SK-N-SH (cell line): Measurements from ENCODE around the gene DCLK1. TPM values are rescaled to one million over a fixed set of nuclear protein-coding genes. Genes with fewer than 3 reads are reported as not detected.

Source experiments
- CTCF ChIA-PET: fragments of 300-600, 350-600 bp; formaldehyde crosslinking; extraction: SDS; loops from one replicate; lab custom pipeline; 2021; lab: Yijun Ruan, JAX
- POLR2A ChIA-PET: fragments of 350-600 bp; sonication (Branson Sonifier 250); formaldehyde crosslinking; extraction: SDS; loops from one replicate; lab custom pipeline; 2020; ENCODE audit warnings: antibody characterized with exemption, inconsistent platforms; lab: Yijun Ruan, JAX
- DNase-seq: peaks from one replicate; pipeline ENCODE4 v3.0.0; 2012
- H2AFZ ChIP-seq: fragments of 200-600 bp; sonication (generic); 2 replicates; pipeline ENCODE4 v1.8.1; 2016; ENCODE audit warnings: antibody characterized with exemption, mild to moderate bottlenecking, low read depth
- H3F3A ChIP-seq: fragments of 200-600 bp; sonication (generic); replicated peaks from 2 replicates; pipeline ENCODE3; 2016; ENCODE audit warnings: antibody characterized with exemption, mild to moderate bottlenecking; ENCODE audit not compliant: insufficient read depth
- H3K27ac ChIP-seq, 2 experiments: fragments of 200-500 bp in 1 of 2; fragments of 200-600 bp in 1 of 2; sonication (Bioruptor generic) in 1 of 2; sonication (generic), shearing (Covaris generic) in 1 of 2; 2 replicates each; pipeline versions ENCODE4 v1.5.1 to v1.6.1; 2014 to 2016; ENCODE audit warnings: low read depth in 2 of 2, inconsistent platforms in 1 of 2, low read length in 1 of 2, mild to moderate bottlenecking in 1 of 2, mixed read lengths in 1 of 2
- H3K27me3 ChIP-seq: fragments of 200-600 bp; sonication (generic), shearing (Covaris generic); 2 replicates; pipeline ENCODE4 v1.6.1; 2016; ENCODE audit warnings: mixed run types; ENCODE audit not compliant: insufficient read depth
- H3K36me3 ChIP-seq, 2 experiments: fragments of 200-500 bp in 1 of 2; fragments of 200-600 bp in 1 of 2; sonication (Bioruptor generic) in 1 of 2; sonication (generic) in 1 of 2; replicated peaks in 1 of 2; 2 replicates each; pipeline versions ENCODE3 to v1.5.1; 2014 to 2016; ENCODE audit warnings: low read length in 1 of 2, mild to moderate bottlenecking in 1 of 2; ENCODE audit not compliant: insufficient read depth in 2 of 2, control insufficient read depth in 1 of 2
- H3K4me1 ChIP-seq, 2 experiments: fragments of 200-500 bp in 1 of 2; fragments of 200-600 bp in 1 of 2; sonication (Bioruptor generic) in 1 of 2; sonication (generic), shearing (Covaris generic) in 1 of 2; 2 replicates each; pipeline versions ENCODE4 v1.5.1 to v1.6.1; 2014 to 2016; ENCODE audit warnings: low read depth in 1 of 2, low read length in 1 of 2, mixed run types in 1 of 2; ENCODE audit not compliant: insufficient read depth in 2 of 2, control insufficient read depth in 1 of 2
- H3K4me2 ChIP-seq: fragments of 200-600 bp; sonication (generic), shearing (Covaris generic); 2 replicates; pipeline ENCODE4 v1.6.1; 2017; ENCODE audit warnings: mixed run types
- H3K4me3 ChIP-seq, 2 experiments: fragments of 200-500 bp in 1 of 2; fragments of 200-600 bp in 1 of 2; sonication (Bioruptor generic) in 1 of 2; sonication (generic), shearing (Covaris generic) in 1 of 2; 2 replicates each; pipeline versions ENCODE4 v1.5.1 to v1.8.1; 2014 to 2016; ENCODE audit warnings: low read depth in 2 of 2, inconsistent platforms in 1 of 2, low read length in 1 of 2, mild to moderate bottlenecking in 1 of 2, mixed read lengths in 1 of 2, moderate library complexity in 1 of 2
- H3K79me2 ChIP-seq: fragments of 200-600 bp; sonication (generic); 2 replicates; pipeline ENCODE4 v1.8.1; 2017; ENCODE audit warnings: mild to moderate bottlenecking; ENCODE audit not compliant: insufficient read depth
- H3K9ac ChIP-seq: fragments of 200-600 bp; sonication (generic); 2 replicates; pipeline ENCODE4 v1.6.1; 2017; ENCODE audit warnings: mixed run types
- H3K9me2 ChIP-seq: fragments of 200-600 bp; sonication (generic); 2 replicates; pipeline ENCODE4 v1.6.1; 2017; ENCODE audit warnings: mixed run types
- H3K9me3 ChIP-seq: fragments of 200-600 bp; sonication (generic); 2 replicates; pipeline ENCODE4 v1.6.1; 2017; ENCODE audit warnings: mixed run types, mild to moderate bottlenecking, moderate library complexity
- H4K20me1 ChIP-seq: fragments of 200-600 bp; sonication (generic); 2 replicates; pipeline ENCODE4 v1.6.1; 2017; ENCODE audit warnings: mild to moderate bottlenecking, mixed run types; ENCODE audit not compliant: insufficient read depth
- ELF1 ChIP-seq: IDR thresholded peaks from 2 replicates; pipeline ENCODE4 v1.4.0; 2012
- FOXJ3 ChIP-seq: sonication (generic); formaldehyde crosslinking; IDR thresholded peaks from 2 replicates; pipeline ENCODE4 v1.5.1; 2020; ENCODE audit warnings: mild to moderate bottlenecking, missing genetic modification reagents
- FOXM1 ChIP-seq: IDR thresholded peaks from 2 replicates; pipeline ENCODE4 v1.4.0; 2012; ENCODE audit warnings: low read depth, mild to moderate bottlenecking
- JUND ChIP-seq: IDR thresholded peaks from 2 replicates; pipeline ENCODE4 v1.4.0; 2012
- MXI1 ChIP-seq: IDR thresholded peaks from 2 replicates; pipeline ENCODE4 v1.6.1; 2012; ENCODE audit warnings: mild to moderate bottlenecking, low read depth, low read length, improper control_type of control experiment
- POLR2AphosphoS5 ChIP-seq: IDR thresholded peaks from 2 replicates; pipeline ENCODE4 v1.6.1; 2012; ENCODE audit warnings: low read depth, low read length
- RAD21 ChIP-seq: IDR thresholded peaks from 2 replicates; pipeline ENCODE4 v1.6.1; 2012; ENCODE audit warnings: mild to moderate bottlenecking, low read length
- TAF1 ChIP-seq: IDR thresholded peaks from 2 replicates; pipeline ENCODE4 v1.6.1; 2012; ENCODE audit warnings: low read depth, mild to moderate bottlenecking, low read length, moderate library complexity, borderline replicate concordance
- whole genome bisulfite sequencing: methylation state at CpG from one replicate; pipeline ENCODE4 v1.1.6; 2017; ENCODE audit warnings: low lambda C conversion rate; 5-methylcytosine and 5-hydroxymethylcytosine counted together
- polyA plus RNA-seq, 3 experiments: library from polyadenylated mRNA; depleted of rRNA; stranded (reverse); fragments of >200 nt; gene quantifications; 2 replicates each; pipeline ENCODE4 v1.2.3, GENCODE V29; 2012
- TF ChIP-seq, protein P1 (sequence below): IDR thresholded peaks from 2 replicates; pipeline ENCODE4 v1.4.0; 2012; ENCODE audit warnings: low read depth, borderline replicate concordance
- TF ChIP-seq, protein P2 (sequence below): IDR thresholded peaks from 2 replicates; pipeline ENCODE4 v1.6.1; 2012; ENCODE audit warnings: mild to moderate bottlenecking, low read depth, low read length, moderate library complexity
- TF ChIP-seq, protein P3 (sequence below): fragments of 150-350 bp; IDR thresholded peaks from 2 replicates; pipeline ENCODE4 v1.6.1; 2016; ENCODE audit warnings: mild to moderate bottlenecking, low read depth, low read length

Gene DCLK1
- polyA plus RNA-seq, 1 of the 3 experiments (the other 2 are of a cell fraction): 1.1 TPM

- TF ChIP-seq, protein P1, sequence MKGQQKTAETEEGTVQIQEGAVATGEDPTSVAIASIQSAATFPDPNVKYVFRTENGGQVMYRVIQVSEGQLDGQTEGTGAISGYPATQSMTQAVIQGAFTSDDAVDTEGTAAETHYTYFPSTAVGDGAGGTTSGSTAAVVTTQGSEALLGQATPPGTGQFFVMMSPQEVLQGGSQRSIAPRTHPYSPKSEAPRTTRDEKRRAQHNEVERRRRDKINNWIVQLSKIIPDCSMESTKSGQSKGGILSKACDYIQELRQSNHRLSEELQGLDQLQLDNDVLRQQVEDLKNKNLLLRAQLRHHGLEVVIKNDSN: no peak
Measured at GRCh38 chr13:35956074-35956473, 175.1 kb downstream of the DCLK1 start (continued).

GRCh38 chr13:35954207-35954560, 177.0 kb downstream of the DCLK1 start:
- no peaks in the 10 kb centered on the region for H3F3A ChIP-seq
- H3K27me3 ChIP-seq: no peaks in the 10 kb centered on the region
- ChIA-PET POLR2A (interaction anchor here (0.6 to 1.1 kb wide), 7 partner anchors 165 to 482 kb away, joined by 3 to 7 read pairs (median 4); partner anchors contain the start of gene MAB21L1), CTCF (interaction anchor here (0.7 to 3.8 kb wide), 27 partner anchors 8 to 1003 kb away, joined by 3 to 29 read pairs (median 5); no protein-coding TSS in a partner anchor)
- TF ChIP-seq FOXJ3 (CRISPR knock-in tag): no peak
- TF ChIP-seq, protein P2, sequence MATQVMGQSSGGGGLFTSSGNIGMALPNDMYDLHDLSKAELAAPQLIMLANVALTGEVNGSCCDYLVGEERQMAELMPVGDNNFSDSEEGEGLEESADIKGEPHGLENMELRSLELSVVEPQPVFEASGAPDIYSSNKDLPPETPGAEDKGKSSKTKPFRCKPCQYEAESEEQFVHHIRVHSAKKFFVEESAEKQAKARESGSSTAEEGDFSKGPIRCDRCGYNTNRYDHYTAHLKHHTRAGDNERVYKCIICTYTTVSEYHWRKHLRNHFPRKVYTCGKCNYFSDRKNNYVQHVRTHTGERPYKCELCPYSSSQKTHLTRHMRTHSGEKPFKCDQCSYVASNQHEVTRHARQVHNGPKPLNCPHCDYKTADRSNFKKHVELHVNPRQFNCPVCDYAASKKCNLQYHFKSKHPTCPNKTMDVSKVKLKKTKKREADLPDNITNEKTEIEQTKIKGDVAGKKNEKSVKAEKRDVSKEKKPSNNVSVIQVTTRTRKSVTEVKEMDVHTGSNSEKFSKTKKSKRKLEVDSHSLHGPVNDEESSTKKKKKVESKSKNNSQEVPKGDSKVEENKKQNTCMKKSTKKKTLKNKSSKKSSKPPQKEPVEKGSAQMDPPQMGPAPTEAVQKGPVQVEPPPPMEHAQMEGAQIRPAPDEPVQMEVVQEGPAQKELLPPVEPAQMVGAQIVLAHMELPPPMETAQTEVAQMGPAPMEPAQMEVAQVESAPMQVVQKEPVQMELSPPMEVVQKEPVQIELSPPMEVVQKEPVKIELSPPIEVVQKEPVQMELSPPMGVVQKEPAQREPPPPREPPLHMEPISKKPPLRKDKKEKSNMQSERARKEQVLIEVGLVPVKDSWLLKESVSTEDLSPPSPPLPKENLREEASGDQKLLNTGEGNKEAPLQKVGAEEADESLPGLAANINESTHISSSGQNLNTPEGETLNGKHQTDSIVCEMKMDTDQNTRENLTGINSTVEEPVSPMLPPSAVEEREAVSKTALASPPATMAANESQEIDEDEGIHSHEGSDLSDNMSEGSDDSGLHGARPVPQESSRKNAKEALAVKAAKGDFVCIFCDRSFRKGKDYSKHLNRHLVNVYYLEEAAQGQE: no peak
- no peak for TF ChIP-seq TAF1
- no peak for TF ChIP-seq POLR2AphosphoS5
- no peak for TF ChIP-seq RAD21
- TF ChIP-seq MXI1: no peak
- TF ChIP-seq ELF1: no peak
- TF ChIP-seq JUND: no peak
- TF ChIP-seq FOXM1: no peak
- TF ChIP-seq, protein P3, sequence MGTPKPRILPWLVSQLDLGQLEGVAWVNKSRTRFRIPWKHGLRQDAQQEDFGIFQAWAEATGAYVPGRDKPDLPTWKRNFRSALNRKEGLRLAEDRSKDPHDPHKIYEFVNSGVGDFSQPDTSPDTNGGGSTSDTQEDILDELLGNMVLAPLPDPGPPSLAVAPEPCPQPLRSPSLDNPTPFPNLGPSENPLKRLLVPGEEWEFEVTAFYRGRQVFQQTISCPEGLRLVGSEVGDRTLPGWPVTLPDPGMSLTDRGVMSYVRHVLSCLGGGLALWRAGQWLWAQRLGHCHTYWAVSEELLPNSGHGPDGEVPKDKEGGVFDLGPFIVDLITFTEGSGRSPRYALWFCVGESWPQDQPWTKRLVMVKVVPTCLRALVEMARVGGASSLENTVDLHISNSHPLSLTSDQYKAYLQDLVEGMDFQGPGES: no peak
- H3K9me2 ChIP-seq: no peaks in the 10 kb centered on the region
- no peaks in the 10 kb centered on the region for H3K79me2 ChIP-seq
- H3K9ac ChIP-seq: no peak overlapping the region
- H3K27ac ChIP-seq: peak overlapping the region; percentile 23 to 43; a peak in 2 of 4 replicates
- peaks cover 0 to 7% of the 10 kb centered on the region in 2 experiments; a peak in 3 of 4 replicates for H3K4me1 ChIP-seq
- WGBS: 43% methylated on average over 3 of the region's 3 CpGs
- no peaks in the 10 kb centered on the region for H3K9me3 ChIP-seq
- no peak overlapping the region for H3K4me3 ChIP-seq
- no peaks in the 10 kb centered on the region for H4K20me1 ChIP-seq
- no peaks in the 10 kb centered on the region for H3K36me3 ChIP-seq
- H2AFZ ChIP-seq: no peak overlapping the region; the same call in 1 of the 2 replicates
- DNase-seq: no peak
- H3K4me2 ChIP-seq: no peak overlapping the region
